Measurements from ENCODE around the gene PILRA.

DNA sequence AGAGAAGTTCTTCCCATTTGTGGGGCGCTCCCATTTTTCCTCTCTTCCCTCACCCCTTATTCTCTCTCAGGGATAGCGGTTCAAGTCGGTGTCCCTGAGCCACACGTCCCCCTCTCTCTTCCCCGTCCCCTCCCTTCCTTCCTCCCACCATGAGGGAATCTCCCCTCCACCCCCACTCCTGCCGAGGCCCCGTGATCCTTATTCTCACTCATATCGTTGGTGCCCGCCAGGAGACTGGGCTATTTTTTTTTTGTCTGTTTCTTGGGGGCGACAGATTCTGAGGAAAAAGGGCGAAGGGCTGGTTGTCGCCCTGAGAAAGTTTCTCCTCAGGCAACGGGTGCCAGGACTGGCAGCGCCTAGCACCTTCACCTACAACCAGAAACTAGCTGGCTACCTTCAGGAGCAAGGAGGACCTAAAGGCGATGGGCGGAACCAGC lies 54.5 kb downstream of the PILRA start:
- TF ChIP-seq POLR2A (IDR thresholded peaks at IDR 0.05) (no peak), EP300 (IDR thresholded peaks at IDR 0.05) (no peak)
- TF ChIP-seq, protein P1, sequence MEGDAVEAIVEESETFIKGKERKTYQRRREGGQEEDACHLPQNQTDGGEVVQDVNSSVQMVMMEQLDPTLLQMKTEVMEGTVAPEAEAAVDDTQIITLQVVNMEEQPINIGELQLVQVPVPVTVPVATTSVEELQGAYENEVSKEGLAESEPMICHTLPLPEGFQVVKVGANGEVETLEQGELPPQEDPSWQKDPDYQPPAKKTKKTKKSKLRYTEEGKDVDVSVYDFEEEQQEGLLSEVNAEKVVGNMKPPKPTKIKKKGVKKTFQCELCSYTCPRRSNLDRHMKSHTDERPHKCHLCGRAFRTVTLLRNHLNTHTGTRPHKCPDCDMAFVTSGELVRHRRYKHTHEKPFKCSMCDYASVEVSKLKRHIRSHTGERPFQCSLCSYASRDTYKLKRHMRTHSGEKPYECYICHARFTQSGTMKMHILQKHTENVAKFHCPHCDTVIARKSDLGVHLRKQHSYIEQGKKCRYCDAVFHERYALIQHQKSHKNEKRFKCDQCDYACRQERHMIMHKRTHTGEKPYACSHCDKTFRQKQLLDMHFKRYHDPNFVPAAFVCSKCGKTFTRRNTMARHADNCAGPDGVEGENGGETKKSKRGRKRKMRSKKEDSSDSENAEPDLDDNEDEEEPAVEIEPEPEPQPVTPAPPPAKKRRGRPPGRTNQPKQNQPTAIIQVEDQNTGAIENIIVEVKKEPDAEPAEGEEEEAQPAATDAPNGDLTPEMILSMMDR (IDR thresholded peaks at IDR 0.05): no peak

Measured in tibial nerve (tissue), 4 donors.